Endothelial cell of umbilical vein (primary cell): ENCODE measurements around the gene ROCK2. TPM values are rescaled to one million over a fixed set of nuclear protein-coding genes. Genes with fewer than 3 reads are reported as not detected.

Experiments
- BruUV-seq: library from RNA; stranded (reverse); fragments of 400-500 nt; replicated peaks from 2 replicates; lab custom pipeline; 2021; lab: Mats Ljungman, UMichigan
- CTCF ChIA-PET: fragments of 300-600, 350-600 bp; sonication (Branson Sonifier 250); formaldehyde crosslinking; loops from one replicate; lab custom pipeline; 2021; ENCODE audit warnings: antibody characterized with exemption, inconsistent platforms; lab: Charles Lee
- POLR2A ChIA-PET: fragments of 300-600, 350-600 bp; sonication (Branson Sonifier 250); formaldehyde crosslinking; loops from one replicate; lab custom pipeline; 2021; ENCODE audit warnings: antibody characterized with exemption, inconsistent platforms; lab: Charles Lee
- DNase-seq: peaks from one replicate; pipeline ENCODE4 v3.0.0-alpha.2; 2011; ENCODE audit warnings: low read depth, low spot score
- FAIRE-seq: peaks from 2 replicates; lab custom pipeline; 2011; peaks lifted over from hg19 to GRCh38; lab: Jason Lieb, UNC
- H2AFZ ChIP-seq: 2 replicates; pipeline ENCODE4 v1.6.0; 2012; ENCODE audit warnings: low read depth, low read length, control low read depth, inconsistent platforms
- H3K27ac ChIP-seq: 2 replicates; pipeline ENCODE4 v1.5.1; 2011; ENCODE audit warnings: low read depth, mild to moderate bottlenecking, control low read depth, low read length, moderate library complexity; ENCODE audit not compliant: insufficient read depth
- H3K27me3 ChIP-seq, 2 experiments: 2 replicates each; pipeline versions ENCODE4 v1.6.0 to v1.6.1; 2011; ENCODE audit warnings: low read length in 2 of 2, mixed read lengths in 1 of 2; ENCODE audit not compliant: control insufficient read depth in 2 of 2, insufficient read depth in 2 of 2
- H3K36me3 ChIP-seq, 2 experiments: 2 replicates in 1 of 2; 3 replicates in 1 of 2; pipeline ENCODE4 v1.5.1; 2011; ENCODE audit warnings: low read length in 2 of 2, mild to moderate bottlenecking in 1 of 2, moderate library complexity in 1 of 2; ENCODE audit not compliant: control insufficient read depth in 2 of 2, insufficient read depth in 2 of 2; ENCODE audit errors: extremely low read depth in 1 of 2
- H3K4me1 ChIP-seq: 3 replicates; pipeline ENCODE4 v1.5.1; 2011; ENCODE audit warnings: mild to moderate bottlenecking, low read length; ENCODE audit not compliant: control insufficient read depth, insufficient read depth; ENCODE audit errors: extremely low read depth
- H3K4me2 ChIP-seq: 2 replicates; pipeline ENCODE4 v1.6.1; 2011; ENCODE audit warnings: low read length, control low read depth, mixed read lengths; ENCODE audit not compliant: insufficient read depth
- H3K4me3 ChIP-seq, 3 experiments: fragments of 200-600 bp in 1 of 3; sonication (generic), shearing (Covaris generic) in 1 of 3; replicated peaks in 1 of 3; 2 replicates each; pipeline ENCODE4 v1.5.1; 2011 to 2016; ENCODE audit warnings: control low read depth in 3 of 3, low read length in 3 of 3, mild to moderate bottlenecking in 2 of 3, inconsistent platforms in 1 of 3, low read depth in 1 of 3, moderate library complexity in 1 of 3; ENCODE audit not compliant: insufficient read depth in 1 of 3
- H3K79me2 ChIP-seq: 2 replicates; pipeline ENCODE4 v1.6.0; 2012; ENCODE audit warnings: low read length, inconsistent platforms; ENCODE audit not compliant: control insufficient read depth, insufficient read depth
- H3K9ac ChIP-seq: replicated peaks from 2 replicates; pipeline ENCODE3; 2011; ENCODE audit warnings: low read length, control low read depth; ENCODE audit not compliant: insufficient read depth; ENCODE audit errors: extremely low read depth
- H3K9me1 ChIP-seq: replicated peaks from 3 replicates; pipeline ENCODE4 v1.6.0; 2011; ENCODE audit warnings: mild to moderate bottlenecking, low read length; ENCODE audit not compliant: control insufficient read depth, insufficient read depth; ENCODE audit errors: extremely low read depth
- H3K9me3 ChIP-seq: replicated peaks from 2 replicates; pipeline ENCODE4 v1.5.1; 2012; ENCODE audit warnings: low read length, inconsistent platforms; ENCODE audit not compliant: control insufficient read depth, insufficient read depth
- H4K20me1 ChIP-seq: replicated peaks from 2 replicates; pipeline ENCODE3; 2011; ENCODE audit warnings: mild to moderate bottlenecking, low read length; ENCODE audit not compliant: control insufficient read depth, insufficient read depth; ENCODE audit errors: extremely low read depth
- EZH2 ChIP-seq: IDR thresholded peaks from 2 replicates; pipeline ENCODE4 v1.6.1; 2012; ENCODE audit warnings: borderline replicate concordance, low read depth, mild to moderate bottlenecking, moderate library complexity, low read length, inconsistent platforms; ENCODE audit not compliant: severe bottlenecking
- FOS ChIP-seq: IDR thresholded peaks from 2 replicates; pipeline ENCODE4 v1.6.1; 2011; ENCODE audit warnings: mild to moderate bottlenecking, low read length, moderate library complexity, borderline replicate concordance; ENCODE audit not compliant: insufficient read depth
- GATA2 ChIP-seq: IDR thresholded peaks from 2 replicates; pipeline ENCODE4 v1.7.0; 2011; ENCODE audit warnings: low read depth, mild to moderate bottlenecking, moderate library complexity, mixed read lengths, low read length; ENCODE audit not compliant: insufficient read length, insufficient read depth
- MYC ChIP-seq: IDR thresholded peaks from one replicate; pipeline ENCODE4 v1.6.1; 2011; ENCODE audit warnings: mild to moderate bottlenecking, low read depth, low read length
- POLR2A ChIP-seq: IDR thresholded peaks from 2 replicates; pipeline ENCODE4 v1.6.1; 2012; ENCODE audit warnings: low read depth, mild to moderate bottlenecking, control low read depth, low read length
- POLR2AphosphoS5 ChIP-seq: IDR thresholded peaks from 2 replicates; pipeline ENCODE4 v1.6.1; 2012; ENCODE audit warnings: low read depth, mild to moderate bottlenecking, control low read depth, low read length, moderate library complexity; ENCODE audit not compliant: insufficient read depth
- dilution Hi-C: fragments of 300-500 bp; cut with MboI; formaldehyde crosslinking; loops from one replicate; pipeline ENCODE4 v1.15.0; 2019; ENCODE audit warnings: low sequenced_read_pairs; ENCODE audit not compliant: extremely low pct_ligation_motif_present
- intact Hi-C: fragments of 100-400 bp; cut with micrococcal nuclease; formaldehyde crosslinking; loops from one replicate; pipeline ENCODE4 v1.10.0; 2022
- polyA plus RNA-seq, 4 experiments: library from polyadenylated mRNA; depleted of rRNA in 3 of 4; stranded (reverse) in 3 of 4; unstranded in 1 of 4; fragments of >200 nt; gene quantifications; 2 replicates each; pipeline versions ENCODE4 v1.2.1 to v1.2.3, GENCODE V29; 2011 to 2012; ENCODE audit warnings: missing spikeins in 1 of 4
- total RNA-seq: library from RNA; stranded (reverse); gene quantifications from 2 replicates; pipeline ENCODE4 v1.2.3, GENCODE V29; 2021
- TF ChIP-seq, protein P1 (sequence below), 2 donors: IDR thresholded peaks; 1 replicate in 1 of 2; 2 replicates in 1 of 2; pipeline ENCODE4 v1.5.1; 2011; ENCODE audit warnings: low read length in 2 of 2, mild to moderate bottlenecking in 2 of 2, moderate library complexity in 2 of 2, control low read depth in 1 of 2, inconsistent platforms in 1 of 2, low read depth in 1 of 2; ENCODE audit not compliant: insufficient read depth in 1 of 2; ENCODE audit errors: extremely low read depth in 1 of 2
- TF ChIP-seq, protein P2 (sequence below): IDR thresholded peaks from 2 replicates; pipeline ENCODE4 v1.6.1; 2011; ENCODE audit not compliant: insufficient read depth, insufficient read length

ROCK2 gene
- total and polyA plus RNA-seq, 2 donors (not counting 3 experiments of a cell fraction or from before 2014, with no cell fraction given), result 5.2 to 56.5 TPM

GRCh38 chr2:11142987-11143386, 201.4 kb downstream of the ROCK2 start:
- TF ChIP-seq FOS (no peak), POLR2AphosphoS5 (no peak), POLR2A (no peak)

DNA sequence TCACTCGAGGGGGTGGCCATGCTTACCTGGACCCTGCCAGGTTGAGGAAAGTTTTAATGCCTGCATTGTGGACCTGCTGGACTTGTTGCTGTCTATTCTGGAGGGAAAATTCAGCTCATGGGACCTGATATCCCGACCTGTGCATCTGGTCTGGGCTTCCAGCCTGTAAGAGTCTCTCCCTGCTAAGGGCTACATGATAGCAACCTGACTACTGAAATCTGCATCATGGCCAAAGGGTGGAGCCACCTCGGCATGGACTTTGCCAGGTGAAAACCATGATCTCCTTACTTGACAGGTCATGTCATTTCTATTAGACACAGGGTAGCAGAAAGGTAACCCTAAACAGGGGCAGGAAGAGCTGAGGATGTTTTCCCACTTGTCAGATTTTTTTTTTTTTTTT, 202.1 kb downstream of the ROCK2 start:
- H3K79me2 ChIP-seq, result no peaks in the 10 kb centered on the region
- DNase-seq (no peak), FAIRE-seq (no peak)
- H3K9ac ChIP-seq, result no peak overlapping the region
- H3K4me2 ChIP-seq, result no peak overlapping the region
- no peaks in the 10 kb centered on the region for H3K4me1 ChIP-seq
- intact Hi-C loops (no loop called here), dilution Hi-C loops (no loop called here)
- no peaks in the 10 kb centered on the region for H3K9me3 ChIP-seq
- H3K36me3 ChIP-seq, result no peaks in the 10 kb centered on the region
- TF ChIP-seq EZH2 (no peak), GATA2 (no peak), POLR2AphosphoS5 (no peak), FOS (no peak), MYC (no peak), POLR2A (no peak)
- TF ChIP-seq, protein P1, sequence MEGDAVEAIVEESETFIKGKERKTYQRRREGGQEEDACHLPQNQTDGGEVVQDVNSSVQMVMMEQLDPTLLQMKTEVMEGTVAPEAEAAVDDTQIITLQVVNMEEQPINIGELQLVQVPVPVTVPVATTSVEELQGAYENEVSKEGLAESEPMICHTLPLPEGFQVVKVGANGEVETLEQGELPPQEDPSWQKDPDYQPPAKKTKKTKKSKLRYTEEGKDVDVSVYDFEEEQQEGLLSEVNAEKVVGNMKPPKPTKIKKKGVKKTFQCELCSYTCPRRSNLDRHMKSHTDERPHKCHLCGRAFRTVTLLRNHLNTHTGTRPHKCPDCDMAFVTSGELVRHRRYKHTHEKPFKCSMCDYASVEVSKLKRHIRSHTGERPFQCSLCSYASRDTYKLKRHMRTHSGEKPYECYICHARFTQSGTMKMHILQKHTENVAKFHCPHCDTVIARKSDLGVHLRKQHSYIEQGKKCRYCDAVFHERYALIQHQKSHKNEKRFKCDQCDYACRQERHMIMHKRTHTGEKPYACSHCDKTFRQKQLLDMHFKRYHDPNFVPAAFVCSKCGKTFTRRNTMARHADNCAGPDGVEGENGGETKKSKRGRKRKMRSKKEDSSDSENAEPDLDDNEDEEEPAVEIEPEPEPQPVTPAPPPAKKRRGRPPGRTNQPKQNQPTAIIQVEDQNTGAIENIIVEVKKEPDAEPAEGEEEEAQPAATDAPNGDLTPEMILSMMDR (IDR thresholded peaks at IDR 0.05; ENCODE audit: extremely low read depth in 1 of 2, insufficient read depth in 1 of 2, low read depth in 1 of 2, low read length in 2 of 2), result no peak
- TF ChIP-seq, protein P2, sequence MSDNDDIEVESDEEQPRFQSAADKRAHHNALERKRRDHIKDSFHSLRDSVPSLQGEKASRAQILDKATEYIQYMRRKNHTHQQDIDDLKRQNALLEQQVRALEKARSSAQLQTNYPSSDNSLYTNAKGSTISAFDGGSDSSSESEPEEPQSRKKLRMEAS, result no peak
- H3K27me3 ChIP-seq, result peaks cover 4 to 5% of the 10 kb centered on the region in 2 experiments
- BruUV-seq, result no TSS peak
- no peaks in the 10 kb centered on the region for H3K9me1 ChIP-seq
- no peak overlapping the region for H3K4me3 ChIP-seq
- no peak overlapping the region for H2AFZ ChIP-seq
- ChIA-PET CTCF (interaction anchor here (0.6 to 0.9 kb wide), 3 partner anchors 9 to 268 kb away, joined by 3 to 4 read pairs (median 3); a partner anchor contains a TSS), POLR2A (no interaction called here)
- no peaks in the 10 kb centered on the region for H4K20me1 ChIP-seq
- H3K27ac ChIP-seq, result no peak overlapping the region

More at GRCh38 chr2:11142987-11143386, 201.4 kb downstream of the ROCK2 start:
- no TSS peak for BruUV-seq
- peaks cover 4 to 5% of the 10 kb centered on the region in 2 experiments for H3K27me3 ChIP-seq
- CTCF ChIA-PET, result interaction anchor here (1.0 to 1.4 kb wide), 2 partner anchors 10 to 323 kb away, joined by 3 to 5 read pairs; partner anchors contain the start of gene E2F6
- DNase-seq (no peak), FAIRE-seq (no peak)
- H3K9me1 ChIP-seq, result no peaks in the 10 kb centered on the region
- H3K9me3 ChIP-seq, result no peaks in the 10 kb centered on the region
- no peak overlapping the region for H3K9ac ChIP-seq
- intact Hi-C loops (no loop called here), dilution Hi-C loops (no loop called here)
- no peaks in the 10 kb centered on the region for H4K20me1 ChIP-seq
- no peak overlapping the region for H3K4me2 ChIP-seq
- H3K27ac ChIP-seq, result no peak overlapping the region
- POLR2A ChIA-PET, result no interaction called here
- H2AFZ ChIP-seq, result no peak overlapping the region
- H3K4me1 ChIP-seq, result no peaks in the 10 kb centered on the region
- H3K4me3 ChIP-seq, result no peak overlapping the region
- no peaks in the 10 kb centered on the region for H3K36me3 ChIP-seq
- H3K79me2 ChIP-seq, result no peaks in the 10 kb centered on the region
